Measurements from ENCODE around the gene PCDH9.

PCDH9 gene

DNA sequence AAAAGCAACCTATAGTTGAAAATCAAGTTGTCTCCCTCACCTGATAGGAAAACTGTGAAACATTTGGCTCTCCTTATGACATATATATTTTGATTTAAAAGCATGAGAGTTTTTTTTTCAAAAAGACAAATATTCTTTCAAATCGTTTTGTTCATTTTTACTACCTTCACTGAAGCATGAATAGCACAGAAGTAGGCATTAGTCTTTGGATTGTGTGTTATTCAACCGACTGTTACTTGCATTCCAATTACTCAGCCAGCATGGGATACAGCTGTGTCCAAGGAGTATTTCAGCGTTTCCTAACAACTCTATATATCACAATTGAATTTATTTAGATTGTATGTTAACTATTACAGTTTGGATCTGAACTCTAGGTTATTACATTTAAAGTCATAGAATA lies 135.2 kb downstream of the PCDH9 start:
- no peaks in the 10 kb centered on the region for H3K4me1 ChIP-seq (ENCODE audit: control insufficient read depth, insufficient read depth, low read length)
- no peaks in the 10 kb centered on the region for H3K27me3 ChIP-seq (ENCODE audit: control insufficient read depth, insufficient read depth, low read length, poor library complexity, severe bottlenecking)
- no peaks in the 10 kb centered on the region for H3K9me3 ChIP-seq (ENCODE audit: control insufficient read depth, low read length)
- 100% methylated on average over 1 of the region's 3 CpGs; no CpG with 5 or more reads in 1 of the 2 experiments for WGBS, 2 experiments
- H3K27ac ChIP-seq (ENCODE audit: insufficient read depth, low read depth, low read length, poor library complexity, severe bottlenecking) = no peak overlapping the region
- H3K36me3 ChIP-seq (ENCODE audit: control insufficient read depth, insufficient read depth, low read length) = no peaks in the 10 kb centered on the region
- no peak overlapping the region for H3K4me3 ChIP-seq (ENCODE audit: insufficient read depth, low read depth, low read length)

DNA sequence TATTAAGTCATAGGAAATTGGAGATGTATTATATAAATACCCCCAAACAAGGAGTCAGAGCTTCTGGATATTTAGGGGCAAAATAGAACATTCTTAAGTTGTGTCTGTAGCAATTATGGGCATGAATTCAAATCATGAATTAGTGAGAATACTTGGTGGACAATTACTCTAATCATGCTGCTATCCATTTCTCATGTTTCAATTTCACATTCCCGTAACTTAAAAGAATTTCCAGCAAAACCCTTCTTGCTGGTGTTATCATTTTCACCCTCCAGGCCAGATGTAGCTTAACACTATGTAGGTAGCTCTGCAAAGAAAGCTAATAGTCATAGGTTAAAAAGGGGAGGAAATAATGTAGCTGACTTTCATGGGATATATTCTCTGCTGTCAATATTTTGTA lies 136.1 kb downstream of the PCDH9 start:
- Histone ChIP-seq H3K36me3 (ENCODE audit: control insufficient read depth, insufficient read depth, low read length) (no peaks in the 10 kb centered on the region), H3K9me3 (ENCODE audit: control insufficient read depth, low read length) (no peaks in the 10 kb centered on the region), H3K4me3 (ENCODE audit: insufficient read depth, low read depth, low read length) (no peak overlapping the region), H3K27me3 (ENCODE audit: control insufficient read depth, insufficient read depth, low read length, poor library complexity, severe bottlenecking) (no peaks in the 10 kb centered on the region), H3K4me1 (ENCODE audit: control insufficient read depth, insufficient read depth, low read length) (no peaks in the 10 kb centered on the region), H3K27ac (ENCODE audit: insufficient read depth, low read depth, low read length, poor library complexity, severe bottlenecking) (no peak overlapping the region)
- WGBS, 2 experiments = 95 to 100% methylated on average over 1 of the region's 1 CpG

DNA sequence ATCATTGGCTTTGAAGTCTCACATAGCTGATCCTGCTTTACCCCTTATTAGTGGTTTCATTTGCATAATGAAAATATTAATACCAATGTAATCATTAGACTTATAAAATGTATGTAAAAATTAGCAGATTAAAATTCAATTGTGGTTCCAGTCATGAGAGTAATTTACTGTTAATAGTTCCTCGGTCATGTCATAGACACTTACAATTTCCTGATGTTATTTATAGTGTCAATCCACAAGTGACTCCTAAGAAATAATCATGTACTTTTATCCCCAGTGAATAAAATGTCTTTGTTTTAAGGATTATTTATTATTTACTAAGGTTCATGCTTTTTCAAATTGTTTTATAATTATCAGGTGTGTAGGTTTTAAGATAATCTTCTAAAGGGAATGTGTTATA lies 138.5 kb downstream of the PCDH9 start:
- H3K4me1 ChIP-seq (ENCODE audit: control insufficient read depth, insufficient read depth, low read length) = no peaks in the 10 kb centered on the region

DNA sequence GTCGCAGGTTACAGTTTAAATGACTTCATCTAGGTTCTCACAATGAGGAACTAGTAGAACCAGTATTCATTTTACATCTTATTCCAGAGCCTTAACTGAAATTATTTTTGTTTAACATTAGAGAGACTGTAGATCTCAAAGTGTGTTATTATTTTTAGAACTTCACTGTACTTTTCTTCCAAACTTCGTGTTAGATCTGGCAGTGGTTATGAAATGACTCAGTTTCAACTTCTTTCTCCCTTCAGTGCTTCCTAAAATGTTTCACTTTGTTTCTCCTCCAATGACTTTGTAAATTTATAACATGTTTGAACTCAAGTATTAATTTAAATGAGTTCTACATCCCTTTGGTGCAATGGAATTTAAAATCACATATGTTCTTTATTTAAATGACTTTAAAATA lies 139.3 kb downstream of the PCDH9 start:
- no peaks in the 10 kb centered on the region for H3K27me3 ChIP-seq (ENCODE audit: control insufficient read depth, insufficient read depth, low read length, poor library complexity, severe bottlenecking)
- no peak overlapping the region for H3K4me3 ChIP-seq (ENCODE audit: insufficient read depth, low read depth, low read length)
- no peaks in the 10 kb centered on the region for H3K9me3 ChIP-seq (ENCODE audit: control insufficient read depth, low read length)
- H3K27ac ChIP-seq (ENCODE audit: insufficient read depth, low read depth, low read length, poor library complexity, severe bottlenecking) = no peak overlapping the region
- no peaks in the 10 kb centered on the region for H3K36me3 ChIP-seq (ENCODE audit: control insufficient read depth, insufficient read depth, low read length)
- WGBS, 2 experiments = 95 to 100% methylated on average over 1 of the region's 2 CpGs
- no peaks in the 10 kb centered on the region for H3K4me1 ChIP-seq (ENCODE audit: control insufficient read depth, insufficient read depth, low read length)

More for the DNA sequence above, 138.5 kb downstream of the PCDH9 start:
- no peaks in the 10 kb centered on the region for H3K9me3 ChIP-seq (ENCODE audit: control insufficient read depth, low read length)
- WGBS, 2 experiments = 86 to 100% methylated on average over 1 of the region's 1 CpG
- H3K27me3 ChIP-seq (ENCODE audit: control insufficient read depth, insufficient read depth, low read length, poor library complexity, severe bottlenecking) = no peaks in the 10 kb centered on the region
- H3K4me3 ChIP-seq (ENCODE audit: insufficient read depth, low read depth, low read length) = no peak overlapping the region
- H3K36me3 ChIP-seq (ENCODE audit: control insufficient read depth, insufficient read depth, low read length) = no peaks in the 10 kb centered on the region
- H3K27ac ChIP-seq (ENCODE audit: insufficient read depth, low read depth, low read length, poor library complexity, severe bottlenecking) = no peak overlapping the region

DNA sequence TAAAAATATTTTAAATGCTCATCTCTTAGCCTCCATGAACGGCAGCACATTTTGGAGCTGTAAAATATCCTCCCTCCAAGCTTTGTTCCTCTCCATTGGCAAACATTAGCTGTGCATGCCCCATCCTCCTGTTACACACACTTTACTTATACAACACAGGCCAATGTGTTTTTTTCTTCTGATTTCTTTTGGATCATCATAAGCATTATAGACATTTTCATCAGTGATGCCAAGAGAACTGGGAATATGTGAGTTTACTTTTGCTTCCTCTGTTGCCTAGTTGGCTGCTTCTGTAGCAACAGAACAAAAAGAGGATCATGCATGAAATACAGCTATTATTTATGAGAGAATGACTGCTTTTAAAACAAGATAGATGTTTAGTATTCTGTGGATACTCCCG lies 142.6 kb downstream of the PCDH9 start:
- Histone ChIP-seq H3K27ac (ENCODE audit: insufficient read depth, low read depth, low read length, poor library complexity, severe bottlenecking) (no peak overlapping the region), H3K4me1 (ENCODE audit: control insufficient read depth, insufficient read depth, low read length) (no peaks in the 10 kb centered on the region), H3K36me3 (ENCODE audit: control insufficient read depth, insufficient read depth, low read length) (no peaks in the 10 kb centered on the region), H3K27me3 (ENCODE audit: control insufficient read depth, insufficient read depth, low read length, poor library complexity, severe bottlenecking) (no peaks in the 10 kb centered on the region), H3K4me3 (ENCODE audit: insufficient read depth, low read depth, low read length) (no peak overlapping the region), H3K9me3 (ENCODE audit: control insufficient read depth, low read length) (no peaks in the 10 kb centered on the region)
- 90 to 96% methylated on average over 2 of the region's 2 CpGs for WGBS, 2 experiments

DNA sequence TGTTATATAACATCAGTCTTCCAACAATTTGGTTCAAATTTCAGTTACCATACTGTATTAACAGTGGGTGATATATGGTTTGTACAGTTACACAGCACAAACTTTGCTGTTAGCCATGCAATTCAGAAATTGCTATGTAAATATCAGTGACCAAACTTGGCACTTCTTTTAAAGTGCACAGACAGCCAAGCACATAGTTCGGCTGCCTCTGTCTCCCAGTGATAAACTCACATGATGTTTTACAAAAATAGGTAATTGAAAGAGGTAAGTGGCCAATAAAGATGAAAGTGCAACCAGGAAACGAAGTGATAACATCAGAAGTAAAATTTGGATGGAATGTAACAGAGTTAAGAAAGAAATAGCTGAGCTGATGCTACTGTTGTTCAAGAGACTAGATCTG lies 143.9 kb downstream of the PCDH9 start:
- H3K27ac ChIP-seq (ENCODE audit: insufficient read depth, low read depth, low read length, poor library complexity, severe bottlenecking) = no peak overlapping the region
- no peak overlapping the region for H3K4me3 ChIP-seq (ENCODE audit: insufficient read depth, low read depth, low read length)
- no peaks in the 10 kb centered on the region for H3K9me3 ChIP-seq (ENCODE audit: control insufficient read depth, low read length)
- WGBS, 2 experiments = 95 to 96% methylated on average over 2 of the region's 2 CpGs
- H3K27me3 ChIP-seq (ENCODE audit: control insufficient read depth, insufficient read depth, low read length, poor library complexity, severe bottlenecking) = no peaks in the 10 kb centered on the region
- no peaks in the 10 kb centered on the region for H3K4me1 ChIP-seq (ENCODE audit: control insufficient read depth, insufficient read depth, low read length)
- H3K36me3 ChIP-seq (ENCODE audit: control insufficient read depth, insufficient read depth, low read length) = no peaks in the 10 kb centered on the region

DNA sequence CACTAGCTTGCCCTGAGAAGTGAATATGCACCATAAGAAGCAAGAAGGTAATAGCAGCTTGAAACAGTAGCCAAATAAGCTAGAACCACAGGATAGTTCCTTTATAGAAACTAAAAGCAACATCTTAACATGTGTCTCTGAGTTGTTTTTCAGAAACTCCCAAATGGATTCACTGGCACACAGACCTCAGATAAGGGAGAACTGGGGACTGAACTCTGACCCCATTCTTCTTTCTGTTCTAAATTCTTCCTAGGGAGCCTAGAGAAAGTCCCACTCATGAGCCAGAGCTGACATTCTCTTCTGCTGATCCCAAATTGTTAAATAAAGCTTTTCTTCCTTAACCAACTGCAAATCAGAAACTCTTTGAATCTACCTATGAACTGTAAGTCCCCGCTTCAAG lies 146.1 kb downstream of the PCDH9 start:
- no peak overlapping the region for H3K4me3 ChIP-seq (ENCODE audit: insufficient read depth, low read depth, low read length)
- 94 to 95% methylated on average over 1 of the region's 1 CpG for WGBS, 2 experiments
- no peaks in the 10 kb centered on the region for H3K27me3 ChIP-seq (ENCODE audit: control insufficient read depth, insufficient read depth, low read length, poor library complexity, severe bottlenecking)

DNA sequence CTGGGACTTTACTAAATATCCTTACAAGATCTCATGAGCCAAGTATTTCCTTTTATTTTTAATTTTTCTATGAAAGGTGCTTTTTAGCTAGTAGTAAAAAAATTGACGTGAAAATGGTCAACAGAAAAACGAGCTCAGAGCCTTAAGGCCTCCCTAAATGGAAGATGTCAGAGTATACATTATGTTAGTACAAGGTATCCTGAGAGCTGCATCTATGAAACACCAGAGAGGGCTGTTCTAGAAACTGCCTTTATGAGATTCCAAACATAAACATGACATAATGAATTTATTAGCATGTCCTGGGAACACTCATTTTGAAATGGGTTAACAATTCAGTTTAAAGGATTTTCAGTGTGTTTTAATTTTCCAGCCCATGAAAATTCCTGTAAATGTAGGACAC lies 146.6 kb downstream of the PCDH9 start:
- 90 to 97% methylated on average over 2 of the region's 2 CpGs for WGBS, 2 experiments
- Histone ChIP-seq H3K27ac (ENCODE audit: insufficient read depth, low read depth, low read length, poor library complexity, severe bottlenecking) (no peak overlapping the region), H3K4me3 (ENCODE audit: insufficient read depth, low read depth, low read length) (no peak overlapping the region)

More for the DNA sequence above, 146.1 kb downstream of the PCDH9 start:
- Histone ChIP-seq H3K9me3 (ENCODE audit: control insufficient read depth, low read length) (no peaks in the 10 kb centered on the region), H3K4me1 (ENCODE audit: control insufficient read depth, insufficient read depth, low read length) (no peaks in the 10 kb centered on the region), H3K36me3 (ENCODE audit: control insufficient read depth, insufficient read depth, low read length) (no peaks in the 10 kb centered on the region), H3K27ac (ENCODE audit: insufficient read depth, low read depth, low read length, poor library complexity, severe bottlenecking) (no peak overlapping the region)

DNA sequence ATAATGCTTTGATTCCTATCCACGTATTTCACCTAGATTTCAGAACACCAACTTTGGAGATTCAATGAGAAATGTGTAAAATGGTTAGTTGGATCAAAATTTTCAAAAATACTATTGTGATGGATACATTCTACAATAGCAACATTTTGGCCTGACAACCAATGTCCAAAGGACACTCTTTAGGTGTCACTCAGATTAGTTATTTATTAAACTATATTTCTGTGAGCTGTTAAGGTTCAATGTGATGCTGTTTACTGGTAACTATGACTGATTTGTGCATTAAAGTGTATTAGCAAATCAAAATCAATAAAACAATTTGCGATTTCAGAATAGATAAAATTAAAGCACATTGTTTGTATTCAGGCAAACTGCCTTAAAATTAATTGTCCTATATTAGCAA lies 149.8 kb downstream of the PCDH9 start:
- no peak overlapping the region for H3K27ac ChIP-seq (ENCODE audit: insufficient read depth, low read depth, low read length, poor library complexity, severe bottlenecking)
- H3K4me1 ChIP-seq (ENCODE audit: control insufficient read depth, insufficient read depth, low read length) = no peaks in the 10 kb centered on the region
- no peaks in the 10 kb centered on the region for H3K36me3 ChIP-seq (ENCODE audit: control insufficient read depth, insufficient read depth, low read length)
- H3K9me3 ChIP-seq (ENCODE audit: control insufficient read depth, low read length) = no peaks in the 10 kb centered on the region
- no peaks in the 10 kb centered on the region for H3K27me3 ChIP-seq (ENCODE audit: control insufficient read depth, insufficient read depth, low read length, poor library complexity, severe bottlenecking)
- H3K4me3 ChIP-seq (ENCODE audit: insufficient read depth, low read depth, low read length) = no peak overlapping the region
- WGBS, 2 experiments = 90 to 100% methylated on average over 1 to 2 of the region's 2 CpGs

More for the DNA sequence above, 146.6 kb downstream of the PCDH9 start:
- no peaks in the 10 kb centered on the region for H3K36me3 ChIP-seq (ENCODE audit: control insufficient read depth, insufficient read depth, low read length)
- no peaks in the 10 kb centered on the region for H3K4me1 ChIP-seq (ENCODE audit: control insufficient read depth, insufficient read depth, low read length)
- H3K9me3 ChIP-seq (ENCODE audit: control insufficient read depth, low read length) = no peaks in the 10 kb centered on the region
- no peaks in the 10 kb centered on the region for H3K27me3 ChIP-seq (ENCODE audit: control insufficient read depth, insufficient read depth, low read length, poor library complexity, severe bottlenecking)

DNA sequence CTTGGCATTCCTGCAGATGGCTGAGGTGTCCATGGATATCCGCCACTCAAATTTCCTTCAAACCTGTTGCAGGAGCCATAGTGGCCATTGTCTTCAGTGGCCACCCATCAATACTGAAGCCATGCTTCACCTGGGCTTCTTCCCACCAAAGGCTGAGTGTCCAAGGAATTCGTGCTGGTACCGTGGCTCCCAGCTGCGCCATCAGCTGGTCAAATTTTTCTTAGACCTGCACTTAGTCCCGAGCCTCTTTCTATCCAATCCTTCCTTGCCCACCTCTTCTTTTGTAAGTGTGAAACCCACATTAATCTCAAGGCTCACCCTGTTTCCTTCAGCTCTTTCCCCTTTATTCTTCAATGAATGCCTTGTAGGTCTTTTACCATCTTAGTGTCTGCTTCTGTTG lies 152.1 kb downstream of the PCDH9 start:
- H3K36me3 ChIP-seq (ENCODE audit: control insufficient read depth, insufficient read depth, low read length) = no peaks in the 10 kb centered on the region
- no peaks in the 10 kb centered on the region for H3K27me3 ChIP-seq (ENCODE audit: control insufficient read depth, insufficient read depth, low read length, poor library complexity, severe bottlenecking)
- WGBS, 2 experiments = 90 to 92% methylated on average over 5 of the region's 5 CpGs
- H3K27ac ChIP-seq (ENCODE audit: insufficient read depth, low read depth, low read length, poor library complexity, severe bottlenecking) = no peak overlapping the region
- H3K4me3 ChIP-seq (ENCODE audit: insufficient read depth, low read depth, low read length) = no peak overlapping the region
- H3K4me1 ChIP-seq (ENCODE audit: control insufficient read depth, insufficient read depth, low read length) = no peaks in the 10 kb centered on the region
- H3K9me3 ChIP-seq (ENCODE audit: control insufficient read depth, low read length) = no peaks in the 10 kb centered on the region

DNA sequence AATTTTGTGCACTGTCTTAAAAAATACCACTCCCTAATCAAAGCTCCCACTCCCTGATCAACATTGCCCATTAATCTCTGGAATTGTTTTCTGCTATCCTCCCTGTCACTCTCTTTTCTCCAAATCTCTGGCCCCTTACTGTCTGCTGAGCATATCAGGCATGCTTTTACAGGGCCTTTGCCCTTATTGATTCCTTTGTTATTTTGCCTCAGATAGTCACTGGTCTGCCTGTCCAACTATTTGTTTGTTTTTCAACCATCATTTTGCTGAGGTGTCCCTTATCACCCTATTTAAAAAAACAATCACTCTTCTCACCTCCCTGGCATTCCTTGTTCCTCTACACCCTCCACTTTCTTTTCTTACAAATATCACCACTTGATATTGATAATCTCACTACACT lies 153.0 kb downstream of the PCDH9 start:
- H3K4me3 ChIP-seq (ENCODE audit: insufficient read depth, low read depth, low read length) = no peak overlapping the region
- H3K27ac ChIP-seq (ENCODE audit: insufficient read depth, low read depth, low read length, poor library complexity, severe bottlenecking) = no peak overlapping the region
- H3K36me3 ChIP-seq (ENCODE audit: control insufficient read depth, insufficient read depth, low read length) = no peaks in the 10 kb centered on the region
- H3K4me1 ChIP-seq (ENCODE audit: control insufficient read depth, insufficient read depth, low read length) = no peaks in the 10 kb centered on the region
- no peaks in the 10 kb centered on the region for H3K9me3 ChIP-seq (ENCODE audit: control insufficient read depth, low read length)
- H3K27me3 ChIP-seq (ENCODE audit: control insufficient read depth, insufficient read depth, low read length, poor library complexity, severe bottlenecking) = no peaks in the 10 kb centered on the region

All from ectodermal cell (in vitro differentiated cells).